Measurements from ENCODE around the gene KCNMB2.
"Not testable (repeated sequence)": the region's sequence is repeated elsewhere in the genome, so short reads cannot be mapped to it uniquely, and the experiment has no call there.

Gene KCNMB2

DNA sequence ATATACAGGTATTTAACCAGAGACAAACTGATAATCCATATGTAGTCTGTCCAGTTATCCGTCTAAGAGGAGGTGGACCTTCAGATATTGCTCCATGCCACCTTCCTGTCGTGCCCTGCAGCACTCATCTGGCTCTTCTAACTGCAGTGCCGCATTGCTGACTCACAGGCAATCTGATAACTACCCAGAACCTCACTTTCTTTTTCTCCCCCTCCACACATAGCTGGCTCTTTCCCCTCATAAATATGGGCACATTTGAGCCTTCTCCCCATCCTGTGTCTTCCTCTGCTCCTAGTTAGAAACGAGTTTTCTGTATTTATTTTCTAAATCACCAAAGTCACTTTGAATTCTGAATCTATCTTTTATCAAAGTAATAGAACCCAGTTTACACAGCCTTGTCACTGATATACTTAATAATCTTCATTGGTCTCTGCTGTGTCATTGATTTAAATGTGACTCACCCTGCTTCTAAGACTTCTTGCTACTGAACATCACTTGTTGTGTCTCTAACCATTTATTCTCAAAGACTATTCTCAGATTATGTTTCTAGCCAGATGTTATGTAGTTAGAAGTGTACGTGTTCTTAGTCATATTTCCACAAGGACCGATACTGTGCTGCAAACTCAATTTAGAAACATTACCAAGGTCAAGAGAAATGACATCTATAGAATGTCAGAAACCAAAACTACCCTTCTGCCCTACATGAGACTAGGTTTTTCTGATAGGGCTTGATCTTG, 17.4 kb upstream of the KCNMB2 start:
- FAIRE-seq (peak; percentile 98), DNase-seq (ENCODE audit: extremely low spot score, insufficient read length, low read depth) (peak; percentile 8)

- FAIRE-seq = peak; percentile 69
- no peak for DNase-seq (ENCODE audit: extremely low spot score, insufficient read length, low read depth)
These were observed 16.5 kb upstream of the KCNMB2 start for GRCh38 chr3:178519701-178520100.

DNA sequence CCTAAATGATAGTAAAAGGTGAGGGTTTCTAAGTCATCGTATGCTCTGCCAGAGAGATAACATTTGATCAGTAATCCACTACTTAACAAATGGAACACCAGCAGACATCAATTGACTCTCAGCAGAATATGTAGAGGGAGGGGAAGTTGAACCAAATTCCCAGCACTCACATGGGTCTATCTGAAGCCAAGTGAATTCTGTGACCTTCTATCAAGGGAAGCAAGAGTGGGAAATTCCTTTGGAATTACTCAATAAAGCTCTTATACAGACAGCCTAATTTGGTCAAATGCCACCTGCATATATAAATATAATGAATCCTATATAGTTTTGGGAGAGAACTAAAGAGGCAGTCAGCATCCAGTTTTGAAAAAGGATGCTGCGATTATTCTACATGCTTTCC, 15.8 kb upstream of the KCNMB2 start:
- DNase-seq (ENCODE audit: extremely low spot score, insufficient read length, low read depth) = no peak
- FAIRE-seq = peak; percentile 26

GRCh38 chr3:178522200-178523052, 13.8 kb upstream of the KCNMB2 start:
- no peak for DNase-seq (ENCODE audit: extremely low spot score, insufficient read length, low read depth)
- FAIRE-seq = peak; percentile 76

DNA sequence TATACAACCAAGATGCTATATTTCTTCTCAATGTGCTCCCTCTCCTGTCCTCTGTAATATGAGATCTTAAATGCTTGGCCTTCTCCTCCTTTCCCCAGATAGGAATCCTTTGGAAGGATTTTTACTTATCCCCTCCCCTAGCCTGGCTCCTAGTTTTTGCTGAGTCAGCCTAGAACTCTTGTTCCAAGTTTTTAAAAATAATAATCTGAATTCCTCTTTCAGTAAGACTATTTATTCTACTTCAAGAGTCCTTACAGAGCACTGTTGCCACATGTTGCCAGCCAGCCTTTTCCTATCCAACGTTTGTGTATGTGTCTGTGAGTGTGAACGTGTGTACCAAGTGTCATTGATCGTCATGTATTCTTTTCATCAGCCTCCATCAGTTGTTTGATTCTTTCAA, 11.0 kb upstream of the KCNMB2 start:
- no peak for DNase-seq (ENCODE audit: extremely low spot score, insufficient read length, low read depth)
- no peak for FAIRE-seq

GRCh38 chr3:178526291-178526690, 9.9 kb upstream of the KCNMB2 start:
- FAIRE-seq = no peak
- DNase-seq (ENCODE audit: extremely low spot score, insufficient read length, low read depth) = no peak

DNA sequence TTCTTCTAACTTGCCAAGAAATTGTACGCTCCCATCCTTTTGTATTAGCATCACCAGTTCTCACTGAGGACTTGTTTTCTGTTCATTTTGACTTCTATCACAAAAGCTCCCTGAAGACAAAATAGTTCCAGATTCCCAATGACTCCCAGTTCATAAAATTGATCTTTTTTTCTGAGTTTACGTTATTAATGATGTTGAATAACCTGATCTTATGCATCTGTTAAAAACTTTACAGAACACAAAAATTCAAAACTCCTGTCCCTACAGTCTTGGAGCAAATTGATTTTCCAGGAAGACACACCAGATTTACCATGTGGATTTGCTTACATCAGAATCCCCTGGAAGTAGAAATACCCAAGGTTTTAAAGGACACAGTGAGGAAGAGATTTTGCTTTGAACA, 8.3 kb upstream of the KCNMB2 start:
- FAIRE-seq = no peak
- no peak for DNase-seq (ENCODE audit: extremely low spot score, insufficient read length, low read depth)

- FAIRE-seq (no peak), DNase-seq (ENCODE audit: extremely low spot score, insufficient read length, low read depth) (no peak)
These were observed 6.5 kb upstream of the KCNMB2 start for GRCh38 chr3:178529606-178530225.

DNA sequence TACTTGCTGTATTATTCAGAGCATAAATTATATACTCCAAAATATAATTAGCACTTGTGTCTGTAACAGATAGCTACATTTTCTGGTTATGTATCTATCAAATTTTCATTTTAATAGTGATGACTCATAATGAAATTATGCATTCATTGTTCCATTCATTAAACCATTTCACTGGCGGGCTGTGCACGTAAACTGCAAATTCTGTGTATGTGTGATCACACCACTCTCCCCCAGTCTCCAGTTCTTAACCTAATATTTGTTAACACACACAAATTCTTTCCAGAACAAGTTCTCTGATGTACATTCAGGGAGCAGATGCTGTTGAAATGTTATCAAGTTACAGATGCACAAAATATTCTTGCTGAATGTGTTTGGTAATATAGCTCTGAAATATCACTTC, 3.8 kb upstream of the KCNMB2 start:
- no peak for DNase-seq (ENCODE audit: extremely low spot score, insufficient read length, low read depth)
- FAIRE-seq = no peak

DNA sequence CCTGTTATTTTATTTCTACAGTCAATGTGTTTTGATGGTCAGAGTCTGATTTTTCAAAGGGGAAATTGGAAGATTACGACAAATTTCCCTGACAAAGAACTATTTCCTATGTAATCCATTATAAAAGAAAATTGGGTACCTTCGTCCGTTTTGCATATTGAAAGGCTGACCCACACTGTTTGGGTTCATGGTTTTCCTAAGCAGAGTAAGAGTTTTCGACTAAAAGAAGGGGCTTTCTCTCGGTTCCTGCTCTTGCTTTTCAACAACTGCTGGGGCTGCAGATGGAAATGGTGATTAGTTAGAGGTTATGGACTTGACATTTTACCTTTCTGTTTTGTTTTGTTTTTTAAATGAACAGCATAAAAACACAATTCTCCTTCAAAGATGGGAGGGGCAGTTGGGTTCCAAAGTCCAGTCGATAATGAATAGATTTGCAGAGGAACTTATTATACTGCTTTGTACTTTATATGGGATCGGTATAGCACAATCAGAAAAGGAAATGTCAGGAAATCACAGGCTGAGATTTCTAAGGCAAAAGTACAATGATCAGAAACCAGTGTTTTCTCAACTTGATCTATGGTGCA, 978 bp downstream of the KCNMB2 start:
- DNase-seq (ENCODE audit: extremely low spot score, insufficient read length, low read depth) (no peak), FAIRE-seq (no peak)

- FAIRE-seq = no peak
- no peak for DNase-seq (ENCODE audit: extremely low spot score, insufficient read length, low read depth)
These were observed 1.8 kb downstream of the KCNMB2 start for GRCh38 chr3:178538056-178538455.

DNA sequence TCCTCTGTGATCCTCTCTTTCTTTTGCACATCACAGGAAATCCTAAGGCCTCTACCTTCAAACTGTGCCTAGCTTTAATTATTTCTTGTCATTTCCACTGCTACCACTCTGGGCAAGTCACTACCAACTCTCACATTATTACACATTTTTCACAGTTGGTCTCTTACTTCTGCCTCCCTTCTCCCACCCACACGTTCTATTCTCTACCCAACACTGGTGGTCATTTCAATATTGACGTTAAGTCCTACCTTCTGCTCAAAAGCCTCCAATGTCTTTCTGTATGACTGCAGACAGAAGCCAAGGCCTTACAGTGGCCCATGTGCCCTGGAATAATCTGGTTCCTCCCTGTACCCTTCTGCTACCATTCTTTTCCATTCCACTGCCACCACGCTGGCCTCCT, 3.9 kb downstream of the KCNMB2 start:
- DNase-seq (ENCODE audit: extremely low spot score, insufficient read length, low read depth) (no peak), FAIRE-seq (no peak)

DNA sequence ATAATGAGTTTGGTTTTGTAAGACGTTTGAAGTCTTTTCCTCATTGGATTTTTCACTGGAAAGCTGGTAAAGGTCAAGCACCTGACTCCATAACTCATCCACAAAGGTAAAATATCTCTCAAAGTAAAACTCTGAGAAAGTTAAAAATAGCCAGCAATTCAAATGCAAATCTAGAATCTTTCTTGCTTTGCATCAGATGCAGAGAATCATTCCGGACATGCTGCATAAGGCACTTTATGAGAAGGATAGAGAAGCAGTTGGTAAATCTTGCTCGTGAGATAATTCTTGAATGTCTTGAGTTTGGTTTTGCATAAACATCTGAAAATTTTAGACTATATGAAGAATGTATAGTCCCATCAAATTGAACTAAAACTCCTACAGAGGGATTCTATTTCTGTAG, 9.1 kb downstream of the KCNMB2 start:
- no peak for DNase-seq (ENCODE audit: extremely low spot score, insufficient read length, low read depth)
- peak; percentile 69 for FAIRE-seq

DNA sequence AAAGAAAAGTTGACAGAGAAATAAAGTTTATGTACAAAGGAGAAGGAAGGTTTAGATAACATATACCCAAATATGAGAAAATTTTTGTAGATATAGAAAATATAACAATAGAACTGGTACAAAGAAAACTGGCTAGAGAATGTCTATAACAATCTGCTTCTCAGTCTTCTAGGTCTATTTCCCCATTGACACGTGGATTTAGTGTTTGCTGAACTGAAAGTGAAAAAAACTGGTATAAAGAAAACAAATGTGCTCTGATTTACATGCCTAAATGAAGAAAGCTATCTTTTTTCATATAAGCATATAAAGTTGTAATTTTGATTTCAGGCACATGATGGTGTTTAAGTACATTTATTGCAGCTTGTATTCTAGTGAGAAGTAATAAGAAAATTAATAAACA, 9.8 kb downstream of the KCNMB2 start:
- DNase-seq (ENCODE audit: extremely low spot score, insufficient read length, low read depth) = no peak
- no peak for FAIRE-seq

DNA sequence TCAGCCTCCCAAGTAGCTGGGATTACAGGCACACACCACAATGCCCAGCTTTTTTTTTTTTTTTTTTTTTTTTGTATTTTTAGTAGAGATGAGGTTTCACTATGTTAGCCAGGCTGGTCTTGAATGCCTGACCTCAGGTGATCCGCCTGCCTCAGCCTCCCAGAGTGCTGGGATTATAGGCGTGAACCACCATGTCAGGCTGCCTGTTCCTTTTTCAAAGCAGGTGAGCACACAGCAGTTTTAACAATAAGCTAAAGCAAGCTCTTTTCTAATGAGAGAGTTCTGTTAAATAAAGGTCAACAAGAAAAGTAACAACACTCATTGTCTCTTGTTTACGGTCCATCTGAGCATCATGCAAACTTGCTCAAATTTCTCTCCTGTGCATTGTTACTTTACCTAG, 13.2 kb downstream of the KCNMB2 start:
- not testable (repeated sequence) for DNase-seq (ENCODE audit: extremely low spot score, insufficient read length, low read depth); FAIRE-seq

DNA sequence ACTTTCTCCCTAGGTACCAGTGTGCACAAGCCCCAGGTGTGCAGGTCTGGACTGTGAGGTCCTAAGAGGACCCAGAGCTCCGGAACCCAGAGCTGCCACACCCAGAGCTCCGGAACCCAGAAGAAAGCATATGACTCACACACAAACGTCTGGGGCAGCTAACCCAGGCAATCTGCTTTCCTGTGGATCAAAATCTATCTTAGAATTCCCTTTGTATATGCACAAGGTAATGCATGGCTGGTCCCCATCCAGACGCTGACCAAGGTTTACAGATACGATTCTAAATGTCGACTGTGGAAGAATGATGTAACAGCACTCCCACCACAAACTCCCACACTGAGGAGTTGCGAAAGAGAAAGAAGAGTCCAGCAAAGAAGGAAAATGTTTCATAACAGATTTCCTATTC, 15.7 kb downstream of the KCNMB2 start:
- FAIRE-seq = no peak
- DNase-seq (ENCODE audit: extremely low spot score, insufficient read length, low read depth) = no peak

- no peak for DNase-seq (ENCODE audit: extremely low spot score, insufficient read length, low read depth)
These were observed 22.4 kb downstream of the KCNMB2 start for GRCh38 chr3:178558637-178559036.

GRCh38 chr3:178560759-178561158, 24.5 kb downstream of the KCNMB2 start:
- FAIRE-seq (no peak), DNase-seq (ENCODE audit: extremely low spot score, insufficient read length, low read depth) (no peak)

More at GRCh38 chr3:178558637-178559036, 22.4 kb downstream of the KCNMB2 start:
- FAIRE-seq = peak; percentile 35

- DNase-seq (ENCODE audit: extremely low spot score, insufficient read length, low read depth) = no peak
- peak; percentile 33 for FAIRE-seq
These were observed 25.0 kb downstream of the KCNMB2 start for GRCh38 chr3:178561239-178561638.

GRCh38 chr3:178562143-178562946, 26.1 kb downstream of the KCNMB2 start:
- DNase-seq (ENCODE audit: extremely low spot score, insufficient read length, low read depth) (no peak), FAIRE-seq (no peak)

Data from GM18507 (cell line).